HFFc6 (cell line): ENCODE results near the gene PNN. TPM values are rescaled to one million over a fixed set of nuclear protein-coding genes. Genes with fewer than 3 reads are reported as not detected.
"Not testable (repeated sequence)": the region's sequence is repeated elsewhere in the genome, so short reads cannot be mapped to it uniquely, and the experiment has no call there.

Experiments used
- DNase-seq: peaks from one replicate; pipeline ENCODE4 v3.0.0-alpha.2; 2018
- H3K27ac Mint-ChIP-seq: 2 replicates; pipeline ENCODE4 v1.8.0; 2020; ENCODE audit warnings: mild to moderate bottlenecking, mixed read lengths
- H3K27me3 Mint-ChIP-seq: 2 replicates; pipeline ENCODE4 v1.8.0; 2021; ENCODE audit warnings: mild to moderate bottlenecking, moderate library complexity, mixed read lengths; ENCODE audit not compliant: insufficient read depth
- H3K36me3 Mint-ChIP-seq: 2 replicates; pipeline ENCODE4 v1.8.0; 2021; ENCODE audit warnings: low read depth, mixed read lengths
- H3K4me1 Mint-ChIP-seq: 2 replicates; pipeline ENCODE4 v1.8.0; 2020; ENCODE audit warnings: low read depth, mixed read lengths
- H3K4me3 Mint-ChIP-seq: 2 replicates; pipeline ENCODE4 v1.8.0; 2020; ENCODE audit warnings: mild to moderate bottlenecking, moderate library complexity, mixed read lengths
- H3K9me3 Mint-ChIP-seq: 2 replicates; pipeline ENCODE4 v1.8.0; 2020; ENCODE audit warnings: mild to moderate bottlenecking, mixed read lengths
- total RNA-seq, 6 experiments: library from RNA; stranded (reverse); fragmentation: NEBNext Ultra II Directional; extraction: Animal tissue kit (Norgen Biotek cat#: 25700); gene quantifications; 2 replicates in 1 of 6; 3 replicates in 5 of 6; pipeline ENCODE4 v1.2.3, GENCODE V29; 2021
- TF ChIP-seq, protein P1 (sequence below): fragments of 200-600 bp; sonication (generic); IDR thresholded peaks from 2 replicates; pipeline ENCODE4 v1.5.0; 2021; ENCODE audit warnings: antibody characterized with exemption, mild to moderate bottlenecking

The PNN gene
- total RNA-seq, 6 experiments from 2014 or later, result 30.1 to 44.5 (median 40.5) TPM

DNA sequence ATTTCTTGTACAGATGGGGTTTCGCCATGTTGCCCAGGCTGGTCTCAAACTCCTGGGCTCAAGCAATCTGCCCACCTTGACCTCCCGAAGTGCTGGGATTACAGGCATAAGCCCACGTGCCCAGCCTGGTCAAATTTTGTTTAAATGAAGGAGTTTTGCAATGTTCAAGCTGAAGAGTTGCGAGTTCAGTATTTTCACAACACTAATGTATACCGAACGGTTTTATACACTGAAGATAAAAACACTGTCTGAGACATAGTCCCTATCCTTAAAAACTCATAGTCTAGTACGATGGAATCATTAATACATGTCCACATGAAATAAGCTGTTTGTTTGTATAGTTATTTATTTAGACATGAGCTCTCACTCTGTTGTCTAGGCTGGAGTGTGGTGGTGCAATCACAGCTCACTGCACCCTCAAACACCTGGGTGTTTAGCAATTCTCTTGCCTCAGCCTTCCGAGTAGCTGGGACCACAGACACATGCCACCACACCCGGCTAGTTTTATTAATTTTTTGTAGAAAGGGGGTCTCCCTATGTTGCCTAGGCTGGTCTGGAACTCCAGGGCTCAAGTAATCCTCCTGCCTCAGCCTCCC is 20.4 kb upstream of the PNN start:
- TF ChIP-seq, protein P1, sequence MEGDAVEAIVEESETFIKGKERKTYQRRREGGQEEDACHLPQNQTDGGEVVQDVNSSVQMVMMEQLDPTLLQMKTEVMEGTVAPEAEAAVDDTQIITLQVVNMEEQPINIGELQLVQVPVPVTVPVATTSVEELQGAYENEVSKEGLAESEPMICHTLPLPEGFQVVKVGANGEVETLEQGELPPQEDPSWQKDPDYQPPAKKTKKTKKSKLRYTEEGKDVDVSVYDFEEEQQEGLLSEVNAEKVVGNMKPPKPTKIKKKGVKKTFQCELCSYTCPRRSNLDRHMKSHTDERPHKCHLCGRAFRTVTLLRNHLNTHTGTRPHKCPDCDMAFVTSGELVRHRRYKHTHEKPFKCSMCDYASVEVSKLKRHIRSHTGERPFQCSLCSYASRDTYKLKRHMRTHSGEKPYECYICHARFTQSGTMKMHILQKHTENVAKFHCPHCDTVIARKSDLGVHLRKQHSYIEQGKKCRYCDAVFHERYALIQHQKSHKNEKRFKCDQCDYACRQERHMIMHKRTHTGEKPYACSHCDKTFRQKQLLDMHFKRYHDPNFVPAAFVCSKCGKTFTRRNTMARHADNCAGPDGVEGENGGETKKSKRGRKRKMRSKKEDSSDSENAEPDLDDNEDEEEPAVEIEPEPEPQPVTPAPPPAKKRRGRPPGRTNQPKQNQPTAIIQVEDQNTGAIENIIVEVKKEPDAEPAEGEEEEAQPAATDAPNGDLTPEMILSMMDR, result no peak
- Mint-ChIP-seq H3K4me3 (no peak overlapping the region), H3K36me3 (peaks cover 5% of the 10 kb centered on the region), H3K4me1 (no peaks in the 10 kb centered on the region), H3K27me3 (no peaks in the 10 kb centered on the region), H3K27ac (no peak overlapping the region), H3K9me3 (no peaks in the 10 kb centered on the region)
- no peak for DNase-seq

DNA sequence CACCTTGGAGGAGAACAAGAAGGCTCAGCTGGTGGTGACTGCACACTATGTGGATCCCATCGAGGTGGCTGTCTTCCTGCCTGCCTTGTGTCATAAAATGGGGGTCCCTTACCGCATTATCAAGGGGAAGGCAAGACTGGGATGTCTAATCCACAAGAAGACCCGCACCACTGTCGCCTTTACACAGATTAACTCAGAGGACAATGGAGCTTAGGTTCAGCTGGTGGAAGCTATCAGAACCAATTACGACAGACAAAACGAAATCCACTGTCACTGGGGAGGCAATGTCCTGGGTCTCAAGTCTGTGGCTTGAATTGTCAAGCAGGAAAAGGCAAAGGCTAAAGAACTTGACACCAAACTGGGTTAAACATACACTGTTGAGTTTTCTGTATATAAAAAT is 17.6 kb upstream of the PNN start:
- no peak for DNase-seq
- Mint-ChIP-seq H3K27me3 (no peaks in the 10 kb centered on the region), H3K4me1 (no peaks in the 10 kb centered on the region; the same call in 1 of the 2 replicates), H3K27ac (no peak overlapping the region), H3K9me3 (no peaks in the 10 kb centered on the region), H3K36me3 (peaks cover 10% of the 10 kb centered on the region), H3K4me3 (no peak overlapping the region)
- TF ChIP-seq, protein P1, result no peak

DNA sequence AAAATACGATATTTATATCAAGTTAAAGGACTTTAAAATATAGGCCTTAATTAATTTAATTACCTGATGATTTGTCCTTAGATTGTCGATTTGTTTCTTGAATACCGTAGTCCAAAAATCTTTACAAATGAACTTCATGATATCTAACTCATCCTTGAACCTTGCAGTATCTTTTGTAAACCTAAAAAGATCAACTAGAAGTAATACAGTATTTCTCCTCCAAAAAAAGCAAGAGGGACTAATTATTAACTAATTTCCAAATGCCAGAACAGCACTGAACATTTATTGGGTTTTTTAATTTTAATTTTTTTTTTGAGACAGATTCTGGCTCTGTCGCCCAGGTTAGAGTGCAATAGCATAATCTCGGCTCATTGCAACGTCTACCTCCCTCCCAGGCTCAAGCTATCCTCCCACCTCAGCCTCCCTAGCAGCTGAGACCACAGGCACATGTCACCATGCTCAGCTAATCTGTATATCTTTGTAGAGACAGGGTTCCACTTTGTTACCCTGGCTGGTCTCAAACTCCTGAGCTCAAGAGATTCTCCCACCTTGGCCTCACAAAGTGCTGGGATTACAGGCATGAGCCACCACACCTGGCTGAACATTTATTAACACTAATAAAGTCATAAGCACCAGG is 16.7 kb upstream of the PNN start:
- Mint-ChIP-seq H3K36me3 (peaks cover 15% of the 10 kb centered on the region), H3K4me3 (no peak overlapping the region), H3K27ac (no peak overlapping the region), H3K4me1 (no peaks in the 10 kb centered on the region; the same call in 1 of the 2 replicates), H3K9me3 (no peaks in the 10 kb centered on the region), H3K27me3 (no peaks in the 10 kb centered on the region)
- DNase-seq, result no peak
- TF ChIP-seq, protein P1, result no peak

DNA sequence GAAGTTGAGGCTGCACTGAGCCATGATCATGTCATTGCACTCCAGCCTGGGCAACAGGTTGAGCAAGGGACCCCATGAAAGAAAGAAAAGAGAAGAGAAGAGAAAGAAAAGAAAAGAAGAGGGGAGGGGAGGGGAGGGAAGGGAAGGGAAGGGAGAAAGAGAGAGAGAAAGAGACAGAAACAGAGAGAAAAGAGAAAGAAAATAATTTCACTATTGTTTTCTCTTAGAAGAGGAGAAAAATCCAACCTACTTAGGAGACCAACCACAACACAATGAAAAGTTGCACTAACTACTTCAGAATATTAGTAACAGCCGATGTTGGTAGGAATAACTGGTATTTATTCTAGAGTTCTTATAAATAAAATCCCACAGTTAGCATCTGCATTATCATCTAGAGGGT is 14.6 kb upstream of the PNN start:
- no peaks in the 10 kb centered on the region for H3K9me3 Mint-ChIP-seq
- TF ChIP-seq, protein P1, result no peak
- H3K27ac Mint-ChIP-seq, result no peak overlapping the region
- H3K4me1 Mint-ChIP-seq, result peaks cover 10% of the 10 kb centered on the region; the same call in 1 of the 2 replicates
- H3K36me3 Mint-ChIP-seq, result peaks cover 19% of the 10 kb centered on the region
- no peak overlapping the region for H3K4me3 Mint-ChIP-seq
- H3K27me3 Mint-ChIP-seq, result no peaks in the 10 kb centered on the region; the same call in 1 of the 2 replicates
- DNase-seq, result no peak

DNA sequence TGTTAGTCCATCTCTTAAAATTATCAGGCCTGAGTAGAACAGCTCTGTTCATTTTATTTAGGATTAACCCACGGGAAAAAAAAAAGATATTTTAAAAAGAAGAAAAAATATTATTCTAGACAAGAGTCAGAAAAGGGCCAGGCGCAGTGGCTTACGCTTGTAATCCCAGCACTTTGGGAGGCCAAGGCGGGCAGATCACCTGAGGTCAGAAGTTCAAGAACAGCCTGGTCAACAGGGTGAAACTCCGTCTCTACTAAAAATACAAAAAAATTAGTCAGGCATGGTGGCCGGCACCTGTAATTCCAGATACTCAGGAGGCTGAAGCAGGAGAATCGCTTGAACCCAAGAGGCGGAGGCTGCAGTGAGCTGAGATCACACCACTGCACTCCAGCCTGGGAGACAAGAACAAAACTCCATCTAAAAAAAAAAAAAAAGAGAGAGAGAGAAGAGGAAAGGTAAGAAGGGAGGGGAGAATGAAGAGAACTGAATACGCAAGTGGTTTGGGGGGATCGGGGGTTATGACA is 7.2 kb upstream of the PNN start:
- H3K36me3 Mint-ChIP-seq, result peaks cover 28% of the 10 kb centered on the region
- not testable (repeated sequence) for H3K27ac Mint-ChIP-seq

DNA sequence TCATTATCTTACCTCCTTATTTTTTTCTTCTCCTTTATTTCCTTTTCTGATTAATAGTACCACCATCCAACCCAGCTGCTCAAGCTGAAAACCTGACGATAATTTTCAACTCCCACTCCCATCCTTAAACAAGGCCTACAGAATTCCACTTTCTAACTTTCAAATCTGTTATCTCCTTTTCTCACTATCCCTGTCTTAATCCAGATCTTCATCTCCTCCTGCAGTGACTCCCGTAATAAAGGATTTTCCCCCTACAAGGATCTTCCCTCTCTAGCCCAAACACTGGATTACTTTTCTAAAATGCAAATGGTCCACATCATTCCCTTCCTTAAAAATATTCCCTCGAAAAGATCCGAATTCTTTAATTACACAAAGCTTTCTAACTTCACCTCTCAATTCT is 6.5 kb upstream of the PNN start:
- TF ChIP-seq, protein P1, result no peak
- H3K4me3 Mint-ChIP-seq, result peak overlapping the region; percentile 96
- peaks cover 27% of the 10 kb centered on the region for H3K36me3 Mint-ChIP-seq
- peak overlapping the region; percentile 13 for H3K27ac Mint-ChIP-seq
- no peak for DNase-seq
- no peaks in the 10 kb centered on the region for H3K9me3 Mint-ChIP-seq
- H3K4me1 Mint-ChIP-seq, result peaks cover 43% of the 10 kb centered on the region
- H3K27me3 Mint-ChIP-seq, result no peaks in the 10 kb centered on the region; the same call in 1 of the 2 replicates

More for the DNA sequence above, 7.2 kb upstream of the PNN start:
- not testable (repeated sequence) for H3K9me3 Mint-ChIP-seq, H3K27me3 Mint-ChIP-seq, DNase-seq
- Mint-ChIP-seq H3K4me1 (peaks cover 43% of the 10 kb centered on the region), H3K4me3 (peak overlapping the region; percentile 96)
